Transverse colon (tissue), 4 donors: ENCODE data around the gene RIMBP2. TPM values are rescaled to one million over a fixed set of nuclear protein-coding genes. Genes with fewer than 3 reads are reported as not detected.

Experiments used
- DNase-seq: peaks from one replicate; pipeline ENCODE4 v3.0.0-alpha.2; 2019
- H3K27ac ChIP-seq, 4 donors: fragments of 200-600 bp; sonication (generic); 2 replicates each; pipeline ENCODE4 v1.5.1; 2016 to 2018; ENCODE audit warnings: inconsistent platforms in 4 of 4
- H3K27me3 ChIP-seq: fragments of 200-600 bp; sonication (generic); 2 replicates; pipeline ENCODE4 v1.5.1; 2017; ENCODE audit warnings: inconsistent platforms
- H3K36me3 ChIP-seq, 4 donors: fragments of 200-600 bp; sonication (generic); 2 replicates each; pipeline ENCODE4 v1.5.1; 2017 to 2019; ENCODE audit warnings: inconsistent platforms in 4 of 4
- H3K4me1 ChIP-seq, 4 donors: fragments of 200-600 bp; sonication (generic); 2 replicates each; pipeline ENCODE4 v1.5.1; 2017 to 2020; ENCODE audit warnings: inconsistent platforms in 4 of 4
- H3K4me3 ChIP-seq, 4 donors: fragments of 200-600 bp; sonication (generic); 1 replicate in 1 of 4; 2 replicates in 3 of 4; pipeline versions ENCODE4 v1.5.1 to v1.6.1; 2017 to 2019; ENCODE audit warnings: inconsistent platforms in 4 of 4
- H3K9me3 ChIP-seq, 2 donors: fragments of 200-600 bp; sonication (generic); 2 replicates each; pipeline ENCODE4 v1.5.1; 2017 to 2019; ENCODE audit warnings: inconsistent platforms in 2 of 2
- EP300 ChIP-seq: sonication (generic); formaldehyde crosslinking; IDR thresholded peaks from one replicate; pipeline ENCODE4 v1.6.1; 2017; ENCODE audit warnings: antibody characterized with exemption, low read depth
- POLR2A ChIP-seq: fragments of 450-650 bp; IDR thresholded peaks from one replicate; pipeline ENCODE4 v1.6.1; 2016; ENCODE audit warnings: antibody characterized with exemption, mild to moderate bottlenecking, moderate library complexity
- POLR2AphosphoS5 ChIP-seq, 3 donors: sonication (generic); formaldehyde crosslinking; IDR thresholded peaks; one replicate each; pipeline ENCODE4 v1.6.1; 2016; ENCODE audit warnings: antibody characterized with exemption in 3 of 3
- WGBS, 2 donors: methylation state at CpG; one replicate each; pipeline ENCODE4 v1.1.5; 2018; ENCODE audit warnings: low coverage in 1 of 2; 5-methylcytosine and 5-hydroxymethylcytosine counted together
- in situ Hi-C, 4 donors: fragments of 200-750 bp; cut with MboI; loops; one replicate each; pipeline versions ENCODE4 v1.15.0 to v1.15.1; 2017; ENCODE audit warnings: low sequenced_read_pairs in 3 of 4, low pct_ligation_motif_present in 1 of 4, low pct_unique_long_range_greater_than_20kb in 1 of 4
- intact Hi-C: fragments of 100-400 bp; cut with DNase I; formaldehyde crosslinking; loops from one replicate; pipeline ENCODE4 v1.15.1; 2023; ENCODE audit warnings: low total_unique reads
- total RNA-seq, 4 donors: library from RNA; depleted of rRNA; stranded (reverse); fragments of >200 nt; gene quantifications; one replicate each; pipeline ENCODE4 v1.1.0, GENCODE V29; 2016
- TF ChIP-seq, protein P1 (sequence below), 5 experiments: fragments of 200-600 bp in 3 of 5; fragments of 450-650 bp in 2 of 5; sonication (generic) in 3 of 5; IDR thresholded peaks; 1 replicate in 2 of 5; 2 replicates in 3 of 5; pipeline ENCODE4 v1.5.1; 2016 to 2017; ENCODE audit warnings: antibody characterized with exemption in 5 of 5, inconsistent platforms in 3 of 5, mild to moderate bottlenecking in 2 of 5, moderate library complexity in 1 of 5

RIMBP2 gene
- 10 to 100 TPM in 1 of 4 donors, 1 to 10 TPM in 3; 2.9 to 17.3 (median 4.3) TPM for total RNA-seq

DNA sequence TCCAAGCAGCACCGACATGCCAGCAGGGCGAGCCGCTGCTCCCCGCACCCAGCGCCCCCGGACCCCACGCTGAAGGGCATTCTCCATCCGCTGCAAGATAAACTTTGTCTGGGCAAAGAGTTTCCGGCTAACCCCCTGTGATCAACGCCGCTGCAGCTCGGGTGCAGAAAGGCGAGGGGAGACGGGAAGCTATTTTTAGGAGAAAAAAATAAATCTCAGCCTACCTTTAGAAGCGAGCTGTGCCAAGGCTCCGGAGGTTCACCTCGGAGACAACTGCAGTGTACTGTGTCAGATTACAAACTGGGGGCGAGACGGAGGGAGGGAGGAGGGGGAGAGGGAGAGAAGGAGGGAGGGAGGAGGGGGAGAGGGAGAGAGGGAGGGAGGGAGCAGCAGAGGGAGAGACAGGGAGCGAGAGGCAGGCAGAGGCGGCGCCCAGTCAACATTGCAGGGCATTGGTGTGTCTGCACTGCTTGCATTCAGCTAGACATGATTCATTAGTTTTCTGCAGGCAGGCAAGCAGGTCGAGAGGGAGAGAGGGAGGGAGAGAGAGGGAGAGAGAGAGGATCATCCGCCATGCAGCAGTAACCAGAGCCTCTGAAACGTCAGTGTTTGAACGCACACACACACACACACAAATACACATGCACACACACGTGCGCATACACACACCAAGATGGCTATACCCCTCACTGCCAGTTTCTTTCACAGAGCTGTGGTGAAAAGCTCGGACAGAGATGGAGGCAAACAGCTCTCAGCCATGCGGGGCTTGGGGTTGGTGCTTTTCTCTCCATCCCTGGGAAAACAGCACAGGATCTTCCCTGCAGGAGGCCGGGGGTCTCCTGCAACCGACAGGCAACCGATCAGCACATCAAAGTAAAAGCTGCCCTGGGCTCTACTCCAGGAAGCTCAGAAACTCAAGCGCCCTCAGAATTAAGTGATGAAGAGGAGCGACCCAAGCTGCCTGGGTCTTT is at the start of gene RIMBP2:
TSS of gene RIMBP2 (minus strand) at position 302 of the 971 bp plus-strand sequence. CDS start 237,286 bp downstream, outside the sequence.
- in situ Hi-C loops (no loop called here), intact Hi-C loops (no loop called here)
- WGBS, 2 donors: 0 to 3% methylated on average over 4 to 34 of the region's 35 CpGs
- no peak for DNase-seq
- peaks cover 51% of the 10 kb centered on the region for H3K27me3 ChIP-seq
- H3K4me1 ChIP-seq: peaks cover 0 to 22% (median 8%) of the 10 kb centered on the region in 4 donors
- no peak for TF ChIP-seq POLR2A
- TF ChIP-seq POLR2AphosphoS5 (IDR thresholded peaks at IDR 0.05): no peak
- TF ChIP-seq, protein P1, sequence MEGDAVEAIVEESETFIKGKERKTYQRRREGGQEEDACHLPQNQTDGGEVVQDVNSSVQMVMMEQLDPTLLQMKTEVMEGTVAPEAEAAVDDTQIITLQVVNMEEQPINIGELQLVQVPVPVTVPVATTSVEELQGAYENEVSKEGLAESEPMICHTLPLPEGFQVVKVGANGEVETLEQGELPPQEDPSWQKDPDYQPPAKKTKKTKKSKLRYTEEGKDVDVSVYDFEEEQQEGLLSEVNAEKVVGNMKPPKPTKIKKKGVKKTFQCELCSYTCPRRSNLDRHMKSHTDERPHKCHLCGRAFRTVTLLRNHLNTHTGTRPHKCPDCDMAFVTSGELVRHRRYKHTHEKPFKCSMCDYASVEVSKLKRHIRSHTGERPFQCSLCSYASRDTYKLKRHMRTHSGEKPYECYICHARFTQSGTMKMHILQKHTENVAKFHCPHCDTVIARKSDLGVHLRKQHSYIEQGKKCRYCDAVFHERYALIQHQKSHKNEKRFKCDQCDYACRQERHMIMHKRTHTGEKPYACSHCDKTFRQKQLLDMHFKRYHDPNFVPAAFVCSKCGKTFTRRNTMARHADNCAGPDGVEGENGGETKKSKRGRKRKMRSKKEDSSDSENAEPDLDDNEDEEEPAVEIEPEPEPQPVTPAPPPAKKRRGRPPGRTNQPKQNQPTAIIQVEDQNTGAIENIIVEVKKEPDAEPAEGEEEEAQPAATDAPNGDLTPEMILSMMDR (IDR thresholded peaks at IDR 0.05): no peak
- TF ChIP-seq EP300: no peak
- no peak within 1 kb of the TSS for H3K27ac ChIP-seq
- H3K9me3 ChIP-seq: no peaks in the 10 kb centered on the region
- H3K4me3 ChIP-seq: peak within 1 kb of the TSS in 2 of 4 donors; percentile 17 to 39
- H3K36me3 ChIP-seq: no peaks in the 10 kb centered on the region

- H3K4me3 ChIP-seq: no peak overlapping the region
- in situ Hi-C loops: no loop called here
- no peak overlapping the region for H3K27ac ChIP-seq
- DNase-seq: no peak
- H3K36me3 ChIP-seq: no peaks in the 10 kb centered on the region
- peaks cover 11% of the 10 kb centered on the region for H3K27me3 ChIP-seq
- no peaks in the 10 kb centered on the region for H3K4me1 ChIP-seq
- 82 to 83% methylated on average over 5 to 8 of the region's 8 CpGs for WGBS, 2 donors
- TF ChIP-seq POLR2AphosphoS5 (IDR thresholded peaks at IDR 0.05) (no peak), EP300 (no peak), POLR2A (no peak)
- TF ChIP-seq, protein P1 (IDR thresholded peaks at IDR 0.05): no peak
- no peaks in the 10 kb centered on the region for H3K9me3 ChIP-seq
- intact Hi-C loops: no loop called here
Observed at GRCh38 chr12:130765186-130765659, 49.1 kb upstream of the RIMBP2 start.

- Histone ChIP-seq H3K4me1 (no peaks in the 10 kb centered on the region), H3K27me3 (peaks cover 11% of the 10 kb centered on the region), H3K4me3 (no peak overlapping the region), H3K9me3 (no peaks in the 10 kb centered on the region), H3K27ac (no peak overlapping the region), H3K36me3 (no peaks in the 10 kb centered on the region)
- in situ Hi-C loops (no loop called here), intact Hi-C loops (no loop called here)
- TF ChIP-seq POLR2AphosphoS5 (IDR thresholded peaks at IDR 0.05) (no peak), EP300 (no peak), POLR2A (no peak)
- TF ChIP-seq, protein P1 (IDR thresholded peaks at IDR 0.05): no peak
- no peak for DNase-seq
- WGBS, 2 donors: 83 to 93% methylated on average over 13 to 14 of the region's 14 CpGs
Observed at GRCh38 chr12:130764475-130765185, 48.5 kb upstream of the RIMBP2 start.

DNA sequence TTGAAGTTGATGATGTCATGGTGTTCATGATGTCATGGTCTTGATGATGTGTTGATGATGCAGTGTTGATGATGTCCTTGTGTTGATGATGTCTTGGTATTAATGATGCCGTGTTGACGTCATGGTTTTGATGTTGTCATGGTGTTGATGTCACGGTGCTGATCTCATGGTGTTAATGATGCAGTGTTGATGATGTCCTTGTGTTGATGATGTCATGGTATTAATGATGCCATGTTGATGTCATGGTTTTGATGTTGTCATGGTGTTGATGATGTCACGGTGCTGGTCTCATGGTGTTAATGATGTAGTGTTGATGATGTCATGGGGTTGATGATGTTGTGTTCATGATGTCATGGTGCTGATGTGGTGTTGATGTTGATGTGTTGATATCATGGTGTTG is 48.0 kb upstream of the RIMBP2 start:
- in situ Hi-C loops (no loop called here), intact Hi-C loops (no loop called here)
- DNase-seq: no peak
- H3K4me1 ChIP-seq: no peaks in the 10 kb centered on the region
- H3K4me3 ChIP-seq: no peak overlapping the region
- H3K27me3 ChIP-seq: peaks cover 11% of the 10 kb centered on the region
- H3K9me3 ChIP-seq: no peaks in the 10 kb centered on the region
- H3K36me3 ChIP-seq: no peaks in the 10 kb centered on the region
- H3K27ac ChIP-seq: no peak overlapping the region
- WGBS, 2 donors: 82 to 95% methylated on average over 4 of the region's 4 CpGs
- no peak for TF ChIP-seq EP300
- TF ChIP-seq, protein P1 (IDR thresholded peaks at IDR 0.05): no peak
